ENCODE data around the gene NGEF. TPM values are rescaled to one million over a fixed set of nuclear protein-coding genes. Genes with fewer than 3 reads are reported as not detected.

Gene NGEF
- total RNA-seq, 4 donors from 2014 or later = 46.1 to 105 (median 68.8) TPM

GRCh38 chr2:232941400-232941799 is 71.7 kb downstream of the NGEF start:
- Histone ChIP-seq H3K27ac (no peak overlapping the region), H3K4me3 (no peak overlapping the region), H3K4me1 (no peaks in the 10 kb centered on the region), H3K27me3 (no peaks in the 10 kb centered on the region), H3K9me3 (peaks cover 0 to 9% of the 10 kb centered on the region in 2 donors), H3K36me3 (no peaks in the 10 kb centered on the region)
- DNase-seq = no peak
- intact Hi-C loops (cut with DNase I; ENCODE audit: low total_unique reads) = no loop called here
- 58 to 61% methylated on average over 7 to 8 of the region's 8 CpGs for WGBS, 2 donors (ENCODE audit: low coverage in 1 of 2)
- in situ Hi-C loops (cut with MboI; ENCODE audit: low pct_ligation_motif_present in 1 of 4, low pct_unique_long_range_greater_than_20kb in 1 of 4, low sequenced_read_pairs in 3 of 4) = no loop called here
- TF ChIP-seq POLR2AphosphoS5 (IDR thresholded peaks at IDR 0.05) = no peak

GRCh38 chr2:232940724-232941123 is 72.3 kb downstream of the NGEF start:
- intact Hi-C loops (cut with DNase I; ENCODE audit: low total_unique reads) = no loop called here
- Histone ChIP-seq H3K27ac (no peak overlapping the region), H3K4me1 (no peaks in the 10 kb centered on the region), H3K36me3 (no peaks in the 10 kb centered on the region), H3K9me3 (peaks cover 0 to 9% of the 10 kb centered on the region in 2 donors), H3K4me3 (no peak overlapping the region), H3K27me3 (no peaks in the 10 kb centered on the region)
- 87% methylated on average over 5 of the region's 5 CpGs for WGBS, 2 donors (ENCODE audit: low coverage in 1 of 2)
- in situ Hi-C loops (cut with MboI; ENCODE audit: low pct_ligation_motif_present in 1 of 4, low pct_unique_long_range_greater_than_20kb in 1 of 4, low sequenced_read_pairs in 3 of 4) = no loop called here
- no peak for TF ChIP-seq POLR2A (IDR thresholded peaks at IDR 0.05)
- no peak for TF ChIP-seq POLR2AphosphoS5 (IDR thresholded peaks at IDR 0.05)
- no peak for TF ChIP-seq CTCF (IDR thresholded peaks at IDR 0.05)
- TF ChIP-seq EP300 (IDR thresholded peaks at IDR 0.05; ENCODE audit: low read depth) = no peak
- no peak for DNase-seq

GRCh38 chr2:232937278-232937906 is 75.7 kb downstream of the NGEF start:
- TF ChIP-seq EP300 (IDR thresholded peaks at IDR 0.05; ENCODE audit: low read depth) (no peak), POLR2A (IDR thresholded peaks at IDR 0.05) (no peak), CTCF (IDR thresholded peaks at IDR 0.05) (no peak), POLR2AphosphoS5 (IDR thresholded peaks at IDR 0.05) (no peak)
- Histone ChIP-seq H3K4me1 (no peaks in the 10 kb centered on the region), H3K27ac (no peak overlapping the region), H3K4me3 (no peak overlapping the region), H3K27me3 (no peaks in the 10 kb centered on the region), H3K9me3 (peaks cover 0 to 9% of the 10 kb centered on the region in 2 donors), H3K36me3 (no peaks in the 10 kb centered on the region)
- WGBS, 2 donors (ENCODE audit: low coverage in 1 of 2) = 54% methylated on average over 5 of the region's 5 CpGs; no CpG with 5 or more reads in 1 of the 2 donors
- in situ Hi-C loops (cut with MboI; ENCODE audit: low pct_ligation_motif_present in 1 of 4, low pct_unique_long_range_greater_than_20kb in 1 of 4, low sequenced_read_pairs in 3 of 4) (no loop called here), intact Hi-C loops (cut with DNase I; ENCODE audit: low total_unique reads) (no loop called here)
- DNase-seq = no peak

GRCh38 chr2:232931636-232932035 is 81.4 kb downstream of the NGEF start:
- peaks cover 24% of the 10 kb centered on the region for H3K27me3 ChIP-seq
- no peaks in the 10 kb centered on the region for H3K36me3 ChIP-seq
- H3K27ac ChIP-seq = no peak overlapping the region
- 72 to 84% methylated on average over 4 of the region's 4 CpGs for WGBS, 2 donors (ENCODE audit: low coverage in 1 of 2)
- DNase-seq = no peak
- intact Hi-C loops (cut with DNase I; ENCODE audit: low total_unique reads) = no loop called here
- no peaks in the 10 kb centered on the region for H3K9me3 ChIP-seq
- in situ Hi-C loops (cut with MboI; ENCODE audit: low pct_ligation_motif_present in 1 of 4, low pct_unique_long_range_greater_than_20kb in 1 of 4, low sequenced_read_pairs in 3 of 4) = no loop called here
- H3K4me1 ChIP-seq = peaks cover 6 to 15% (median 13%) of the 10 kb centered on the region in 4 donors
- TF ChIP-seq CTCF (IDR thresholded peaks at IDR 0.05) = no peak
- TF ChIP-seq EP300 (IDR thresholded peaks at IDR 0.05; ENCODE audit: low read depth) = no peak
- no peak for TF ChIP-seq POLR2AphosphoS5 (IDR thresholded peaks at IDR 0.05)
- no peak for TF ChIP-seq POLR2A (IDR thresholded peaks at IDR 0.05)
- no peak overlapping the region for H3K4me3 ChIP-seq

- WGBS, 2 donors (ENCODE audit: low coverage in 1 of 2) = 92 to 95% methylated on average over 3 to 8 of the region's 8 CpGs
- Histone ChIP-seq H3K36me3 (no peaks in the 10 kb centered on the region), H3K9me3 (no peaks in the 10 kb centered on the region), H3K4me3 (no peak overlapping the region), H3K27me3 (peaks cover 39% of the 10 kb centered on the region), H3K27ac (no peak overlapping the region), H3K4me1 (peaks cover 6 to 16% (median 13%) of the 10 kb centered on the region in 4 donors)
- in situ Hi-C loops (cut with MboI; ENCODE audit: low pct_ligation_motif_present in 1 of 4, low pct_unique_long_range_greater_than_20kb in 1 of 4, low sequenced_read_pairs in 3 of 4) = no loop called here
- DNase-seq = no peak
- intact Hi-C loops (cut with DNase I; ENCODE audit: low total_unique reads) = no loop called here
- TF ChIP-seq CTCF (IDR thresholded peaks at IDR 0.05) = no peak
- TF ChIP-seq POLR2A (IDR thresholded peaks at IDR 0.05) = no peak
- TF ChIP-seq POLR2AphosphoS5 (IDR thresholded peaks at IDR 0.05) = no peak
- no peak for TF ChIP-seq EP300 (IDR thresholded peaks at IDR 0.05; ENCODE audit: low read depth)
These were observed 83.0 kb downstream of the NGEF start for GRCh38 chr2:232930059-232930400.

Data from transverse colon (tissue), 4 donors.